CD4-positive, CD25-positive, alpha-beta regulatory T cell (primary cell): ENCODE measurements around the gene YWHAG. TPM values are rescaled to one million over a fixed set of nuclear protein-coding genes. Genes with fewer than 3 reads are reported as not detected.
A peak's percentile ranks its signal among the peaks of the same experiment; 100 is the strongest.

Source experiments
- ATAC-seq, 2 donors: fragments of 150-1000 bp; cut with Tn5 transposase; one replicate each; pipeline ENCODE4 v1.10.0; 2021; ENCODE audit warnings: low read depth in 2 of 2, moderate number of reproducible peaks in 2 of 2, moderate library complexity in 1 of 2
- DNase-seq, 3 donors: peaks; one replicate each; pipeline versions ENCODE4 v3.0.0 to v3.0.0-alpha.2; 2012 to 2022; ENCODE audit warnings: mixed read lengths in 1 of 3
- H3K27ac ChIP-seq: one replicate; pipeline ENCODE4 v1.7.0; 2013; ENCODE audit warnings: mild to moderate bottlenecking, low read length; ENCODE audit not compliant: insufficient read depth, poor library complexity, severe bottlenecking
- H3K27me3 ChIP-seq: one replicate; pipeline ENCODE4 v1.7.0; 2013; ENCODE audit warnings: low read length; ENCODE audit not compliant: control insufficient read depth, insufficient read depth
- H3K36me3 ChIP-seq: one replicate; pipeline ENCODE4 v1.7.0; 2013; ENCODE audit warnings: mild to moderate bottlenecking, low read length, moderate library complexity; ENCODE audit not compliant: control insufficient read depth, insufficient read depth
- H3K4me1 ChIP-seq: 2 replicates; pipeline ENCODE4 v1.7.0; 2013; ENCODE audit warnings: mild to moderate bottlenecking, low read length; ENCODE audit not compliant: insufficient read depth, control insufficient read depth, poor library complexity, severe bottlenecking
- H3K4me3 ChIP-seq: one replicate; pipeline ENCODE4 v1.7.0; 2013; ENCODE audit warnings: low read depth, mild to moderate bottlenecking, low read length, moderate library complexity
- H3K9me3 ChIP-seq, 2 experiments: 1 replicate in 1 of 2; 2 replicates in 1 of 2; pipeline ENCODE4 v1.7.0; 2013; ENCODE audit warnings: low read length in 2 of 2, mild to moderate bottlenecking in 1 of 2, moderate library complexity in 1 of 2; ENCODE audit not compliant: control insufficient read depth in 2 of 2
- H3K27ac Mint-ChIP-seq, 3 donors: one replicate each; pipeline ENCODE4 v1.8.0; 2020 to 2022; ENCODE audit warnings: mild to moderate bottlenecking in 3 of 3, mixed read lengths in 3 of 3, moderate library complexity in 2 of 3
- H3K27me3 Mint-ChIP-seq: one replicate; pipeline ENCODE4 v1.8.0; 2022; ENCODE audit warnings: mild to moderate bottlenecking, mixed read lengths
- H3K36me3 Mint-ChIP-seq: one replicate; pipeline ENCODE4 v1.8.0; 2020; ENCODE audit warnings: mixed read lengths
- H3K4me1 Mint-ChIP-seq, 4 donors: one replicate each; pipeline ENCODE4 v1.8.0; 2020 to 2022; ENCODE audit warnings: mixed read lengths in 4 of 4, mild to moderate bottlenecking in 1 of 4
- H3K4me3 Mint-ChIP-seq, 4 donors: one replicate each; pipeline ENCODE4 v1.8.0; 2020 to 2022; ENCODE audit warnings: mild to moderate bottlenecking in 4 of 4, mixed read lengths in 4 of 4, moderate library complexity in 3 of 4
- H3K9me3 Mint-ChIP-seq, 7 donors: one replicate each; pipeline ENCODE4 v1.8.0; 2020 to 2022; ENCODE audit warnings: mixed read lengths in 7 of 7, mild to moderate bottlenecking in 3 of 7, moderate library complexity in 2 of 7
- polyA plus RNA-seq, 4 donors: library from polyadenylated mRNA; unstranded; fragments of 300-500 nt; fragmentation: Illumina TruSeq; gene quantifications; one replicate each; pipeline ENCODE4 v1.2.3, GENCODE V29; 2021
- total RNA-seq: library from RNA; stranded (reverse); gene quantifications from one replicate; pipeline ENCODE4 v1.2.3, GENCODE V29; 2022

YWHAG gene
- total and polyA plus RNA-seq, 5 donors from 2014 or later, result 1.7 to 36.6 (median 2.2) TPM

GRCh38 chr7:76359978-76360638, 1.3 kb upstream of the YWHAG start:
- peak overlapping the region; percentile 52 for H3K4me3 ChIP-seq

GRCh38 chr7:76359111-76359977, 553 bp upstream of the YWHAG start:
- no peaks in the 10 kb centered on the region for H3K27me3 ChIP-seq
- Mint-ChIP-seq H3K27ac (peak overlapping the region; percentile 91 to 96 (median 93)), H3K36me3 (peaks cover 12% of the 10 kb centered on the region), H3K9me3 (peaks cover 0 to 2% (median 0%) of the 10 kb centered on the region in 7 donors), H3K4me1 (peaks cover 25 to 47% (median 38%) of the 10 kb centered on the region in 4 donors), H3K4me3 (peak overlapping the region; percentile 89 to 98 (median 94)), H3K27me3 (peaks cover 6% of the 10 kb centered on the region)
- H3K9me3 ChIP-seq, result no peaks in the 10 kb centered on the region
- ATAC-seq (peak; percentile 94 to 97), DNase-seq (peak; percentile 94 to 98 (median 95))
- peaks cover 9% of the 10 kb centered on the region for H3K36me3 ChIP-seq
- H3K4me1 ChIP-seq, result peaks cover 25% of the 10 kb centered on the region
- peak overlapping the region; percentile 97 for H3K27ac ChIP-seq
- H3K4me3 ChIP-seq, result peak overlapping the region; percentile 52

More at GRCh38 chr7:76359978-76360638, 1.3 kb upstream of the YWHAG start:
- H3K9me3 ChIP-seq, result no peaks in the 10 kb centered on the region
- H3K27me3 ChIP-seq, result no peaks in the 10 kb centered on the region
- Mint-ChIP-seq H3K27me3 (peaks cover 6% of the 10 kb centered on the region), H3K4me3 (peak overlapping the region; percentile 89 to 98 (median 94)), H3K4me1 (peaks cover 23 to 49% (median 34%) of the 10 kb centered on the region in 4 donors), H3K27ac (peak overlapping the region in 2 of 3 donors; percentile 91 to 93), H3K9me3 (peaks cover 0 to 2% (median 0%) of the 10 kb centered on the region in 7 donors), H3K36me3 (peaks cover 9% of the 10 kb centered on the region)
- H3K27ac ChIP-seq, result no peak overlapping the region
- no peak for DNase-seq
- no peak for ATAC-seq
- H3K36me3 ChIP-seq, result peaks cover 7% of the 10 kb centered on the region
- peaks cover 21% of the 10 kb centered on the region for H3K4me1 ChIP-seq

GRCh38 chr7:76358011-76358480, 745 bp downstream of the YWHAG start:
- H3K9me3 ChIP-seq, result no peaks in the 10 kb centered on the region
- peak in 1 of 2 donors; percentile 1 for ATAC-seq
- no peaks in the 10 kb centered on the region for H3K27me3 ChIP-seq
- H3K9me3 Mint-ChIP-seq, result peaks cover 0 to 2% (median 0%) of the 10 kb centered on the region in 7 donors
- peak overlapping the region; percentile 97 for H3K27ac ChIP-seq
- peaks cover 9% of the 10 kb centered on the region for H3K36me3 ChIP-seq
- peaks cover 25 to 45% (median 35%) of the 10 kb centered on the region in 4 donors for H3K4me1 Mint-ChIP-seq
- peaks cover 12% of the 10 kb centered on the region for H3K36me3 Mint-ChIP-seq
- DNase-seq, result peak in 1 of 3 donors; percentile 72
- peak overlapping the region; percentile 94 for H3K4me3 ChIP-seq
- H3K4me1 ChIP-seq, result peaks cover 25% of the 10 kb centered on the region
- H3K27ac Mint-ChIP-seq, result peak overlapping the region; percentile 90 to 97 (median 96)
- peak overlapping the region; percentile 94 to 97 (median 95) for H3K4me3 Mint-ChIP-seq
- H3K27me3 Mint-ChIP-seq, result peaks cover 6% of the 10 kb centered on the region

GRCh38 chr7:76357475-76358010, 1.2 kb downstream of the YWHAG start:
- peaks cover 2% of the 10 kb centered on the region for H3K27me3 Mint-ChIP-seq
- peaks cover 0 to 2% (median 0%) of the 10 kb centered on the region in 7 donors for H3K9me3 Mint-ChIP-seq
- H3K4me1 Mint-ChIP-seq, result peaks cover 25 to 49% (median 37%) of the 10 kb centered on the region in 4 donors
- peaks cover 12% of the 10 kb centered on the region for H3K36me3 Mint-ChIP-seq
- H3K27ac ChIP-seq, result peak overlapping the region; percentile 97
- peaks cover 29% of the 10 kb centered on the region for H3K4me1 ChIP-seq
- H3K36me3 ChIP-seq, result peaks cover 9% of the 10 kb centered on the region
- no peaks in the 10 kb centered on the region for H3K9me3 ChIP-seq
- no peak for ATAC-seq
- H3K4me3 Mint-ChIP-seq, result peak overlapping the region; percentile 94 to 97 (median 95)
- H3K4me3 ChIP-seq, result peak overlapping the region; percentile 94
- no peak for DNase-seq
- no peaks in the 10 kb centered on the region for H3K27me3 ChIP-seq
- H3K27ac Mint-ChIP-seq, result peak overlapping the region; percentile 90 to 97 (median 96)

- Histone ChIP-seq H3K9me3 (no peaks in the 10 kb centered on the region), H3K4me1 (peaks cover 36% of the 10 kb centered on the region), H3K27me3 (no peaks in the 10 kb centered on the region), H3K36me3 (peaks cover 9% of the 10 kb centered on the region), H3K4me3 (peak overlapping the region; percentile 94), H3K27ac (peak overlapping the region; percentile 97)
- Mint-ChIP-seq H3K27ac (peak overlapping the region; percentile 48 to 97 (median 96)), H3K4me1 (peaks cover 28 to 56% (median 41%) of the 10 kb centered on the region in 4 donors), H3K36me3 (peaks cover 12% of the 10 kb centered on the region), H3K27me3 (no peaks in the 10 kb centered on the region), H3K4me3 (peak overlapping the region; percentile 94 to 97 (median 95)), H3K9me3 (peaks cover 0 to 2% (median 0%) of the 10 kb centered on the region in 7 donors)
- ATAC-seq (no peak), DNase-seq (no peak)
These were observed 2.0 kb downstream of the YWHAG start for GRCh38 chr7:76356823-76357222.

GRCh38 chr7:76356115-76356514, 2.7 kb downstream of the YWHAG start:
- DNase-seq (no peak), ATAC-seq (no peak)
- no peak overlapping the region for H3K27ac ChIP-seq
- peaks cover 9% of the 10 kb centered on the region for H3K36me3 ChIP-seq
- no peaks in the 10 kb centered on the region for H3K27me3 ChIP-seq
- peak overlapping the region; percentile 21 for H3K4me3 ChIP-seq
- no peaks in the 10 kb centered on the region for H3K9me3 ChIP-seq
- peaks cover 16% of the 10 kb centered on the region for H3K36me3 Mint-ChIP-seq
- peaks cover 33 to 63% (median 48%) of the 10 kb centered on the region in 4 donors for H3K4me1 Mint-ChIP-seq
- H3K27me3 Mint-ChIP-seq, result no peaks in the 10 kb centered on the region
- peak overlapping the region; percentile 19 to 94 (median 58) for H3K4me3 Mint-ChIP-seq
- H3K4me1 ChIP-seq, result peaks cover 38% of the 10 kb centered on the region
- H3K9me3 Mint-ChIP-seq, result peaks cover 0 to 2% (median 0%) of the 10 kb centered on the region in 7 donors
- no peak overlapping the region for H3K27ac Mint-ChIP-seq
